Right lobe of liver (tissue), 6 donors: ENCODE results near the gene ERBB4. TPM values are rescaled to one million over a fixed set of nuclear protein-coding genes. Genes with fewer than 3 reads are reported as not detected.

ENCODE experiments used
- ATAC-seq, 4 donors: fragments of 200-7000 bp; cut with Tn5 transposase; one replicate each; pipeline ENCODE4 v1.9.1; 2020; ENCODE audit warnings: mild to moderate bottlenecking in 4 of 4, moderate library complexity in 4 of 4
- DNase-seq, 3 donors: peaks; one replicate each; pipeline ENCODE4 v3.0.0-alpha.2; 2020
- H3K27ac ChIP-seq, 3 donors: fragments of 200-600 bp; one replicate each; pipeline ENCODE4 v1.8.0; 2022
- H3K27me3 ChIP-seq, 2 donors: fragments of 200-600 bp; one replicate each; pipeline ENCODE4 v1.8.0; 2022
- H3K36me3 ChIP-seq, 4 donors: fragments of 200-600 bp; sonication (generic) in 1 of 4; one replicate each; pipeline versions ENCODE4 v1.5.1 to v1.8.0; 2017 to 2022; ENCODE audit warnings: control low read depth in 1 of 4
- H3K4me1 ChIP-seq, 4 donors: fragments of 200-600 bp; sonication (generic) in 1 of 4; one replicate each; pipeline versions ENCODE4 v1.5.1 to v1.8.0; 2017 to 2022; ENCODE audit warnings: control low read depth in 1 of 4
- H3K4me3 ChIP-seq, 3 donors: fragments of 200-600 bp; one replicate each; pipeline ENCODE4 v1.8.0; 2022
- H3K9me3 ChIP-seq, 4 donors: fragments of 200-600 bp; sonication (generic) in 1 of 4; one replicate each; pipeline versions ENCODE4 v1.5.1 to v1.8.0; 2017 to 2022; ENCODE audit warnings: control low read depth in 1 of 4
- POLR2A ChIP-seq: fragments of 450-650 bp; IDR thresholded peaks from one replicate; pipeline ENCODE4 v1.6.1; 2017; ENCODE audit warnings: antibody characterized with exemption, mild to moderate bottlenecking
- WGBS: methylation state at CpG from one replicate; pipeline ENCODE4 v1.1.6; 2018; ENCODE audit warnings: low coverage, low lambda C conversion rate; ENCODE audit not compliant: insufficient coverage; ENCODE audit errors: missing lambda C conversion rate; 5-methylcytosine and 5-hydroxymethylcytosine counted together
- intact Hi-C, 2 donors: fragments of 100-400 bp; cut with DNase I; formaldehyde crosslinking; loops; one replicate each; pipeline versions ENCODE4 v1.11.2 to v1.14.1; 2022
- total RNA-seq, 6 experiments: library from RNA; depleted of rRNA in 2 of 6; stranded (reverse); fragments of >200 nt in 2 of 6; fragmentation: NEBNext Ultra II Directional in 3 of 6; extraction: Animal tissue kit (Norgen Biotek cat#: 25700) in 3 of 6; gene quantifications; one replicate each; pipeline versions ENCODE4 v1.1.0 to v1.2.4, GENCODE V29; 2016 to 2023
- TF ChIP-seq, protein P1 (sequence below), 4 donors: fragments of 200-600 bp in 3 of 4; fragments of 450-650 bp in 1 of 4; IDR thresholded peaks; one replicate each; pipeline versions ENCODE4 v1.5.1 to v1.8.0; 2016 to 2022; ENCODE audit warnings: antibody characterized with exemption in 4 of 4, mild to moderate bottlenecking in 2 of 4
- donor health status: DM: no; HTN: yes; CAD: no.
- donor health status: DM: no; HTN: no; CAD: no.
- donor health status: DM: no; HTN: no; CAD: no.
- donor health status: DM: no; HTN: yes; CAD: no.
- donor health status: DM: no; HTN: yes; CAD: no.

The ERBB4 gene
- total RNA-seq, 6 experiments from 2014 or later, result 0.02 to 0.59 (median 0.08) TPM; not detected in 2

DNA sequence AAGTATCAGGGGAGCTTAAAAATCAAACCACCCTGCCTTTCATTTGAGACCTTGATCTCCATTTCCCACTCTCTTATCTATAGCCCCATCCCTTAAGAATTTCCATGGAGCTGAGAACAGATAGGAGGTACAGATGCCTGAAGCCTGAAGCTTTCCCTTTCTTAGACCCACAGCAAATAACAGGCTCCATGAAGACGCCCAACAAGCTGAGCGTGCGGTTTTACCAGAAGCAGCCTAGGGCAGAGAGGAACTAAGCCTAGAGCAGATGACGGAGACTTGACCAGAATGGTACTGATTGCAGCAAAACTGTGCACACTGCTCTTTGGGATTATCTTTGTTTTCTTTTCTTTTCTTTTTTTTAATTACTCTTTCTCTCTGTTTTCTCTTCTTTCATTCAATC is 1.7 kb upstream of the ERBB4 start:
- WGBS, result 83% methylated on average over 3 of the region's 4 CpGs
- Histone ChIP-seq H3K4me3 (no peak overlapping the region), H3K27ac (no peak overlapping the region), H3K4me1 (peaks cover 0 to 22% (median 4%) of the 10 kb centered on the region in 4 donors), H3K9me3 (no peaks in the 10 kb centered on the region), H3K36me3 (no peaks in the 10 kb centered on the region), H3K27me3 (peaks cover 0 to 9% of the 10 kb centered on the region in 2 donors)
- no peak for TF ChIP-seq POLR2A
- TF ChIP-seq, protein P1, sequence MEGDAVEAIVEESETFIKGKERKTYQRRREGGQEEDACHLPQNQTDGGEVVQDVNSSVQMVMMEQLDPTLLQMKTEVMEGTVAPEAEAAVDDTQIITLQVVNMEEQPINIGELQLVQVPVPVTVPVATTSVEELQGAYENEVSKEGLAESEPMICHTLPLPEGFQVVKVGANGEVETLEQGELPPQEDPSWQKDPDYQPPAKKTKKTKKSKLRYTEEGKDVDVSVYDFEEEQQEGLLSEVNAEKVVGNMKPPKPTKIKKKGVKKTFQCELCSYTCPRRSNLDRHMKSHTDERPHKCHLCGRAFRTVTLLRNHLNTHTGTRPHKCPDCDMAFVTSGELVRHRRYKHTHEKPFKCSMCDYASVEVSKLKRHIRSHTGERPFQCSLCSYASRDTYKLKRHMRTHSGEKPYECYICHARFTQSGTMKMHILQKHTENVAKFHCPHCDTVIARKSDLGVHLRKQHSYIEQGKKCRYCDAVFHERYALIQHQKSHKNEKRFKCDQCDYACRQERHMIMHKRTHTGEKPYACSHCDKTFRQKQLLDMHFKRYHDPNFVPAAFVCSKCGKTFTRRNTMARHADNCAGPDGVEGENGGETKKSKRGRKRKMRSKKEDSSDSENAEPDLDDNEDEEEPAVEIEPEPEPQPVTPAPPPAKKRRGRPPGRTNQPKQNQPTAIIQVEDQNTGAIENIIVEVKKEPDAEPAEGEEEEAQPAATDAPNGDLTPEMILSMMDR (IDR thresholded peaks at IDR 0.05), result no peak
- DNase-seq (peak in 1 of 3 donors; percentile 11), ATAC-seq (no peak)
- intact Hi-C loops, result no loop called here

DNA sequence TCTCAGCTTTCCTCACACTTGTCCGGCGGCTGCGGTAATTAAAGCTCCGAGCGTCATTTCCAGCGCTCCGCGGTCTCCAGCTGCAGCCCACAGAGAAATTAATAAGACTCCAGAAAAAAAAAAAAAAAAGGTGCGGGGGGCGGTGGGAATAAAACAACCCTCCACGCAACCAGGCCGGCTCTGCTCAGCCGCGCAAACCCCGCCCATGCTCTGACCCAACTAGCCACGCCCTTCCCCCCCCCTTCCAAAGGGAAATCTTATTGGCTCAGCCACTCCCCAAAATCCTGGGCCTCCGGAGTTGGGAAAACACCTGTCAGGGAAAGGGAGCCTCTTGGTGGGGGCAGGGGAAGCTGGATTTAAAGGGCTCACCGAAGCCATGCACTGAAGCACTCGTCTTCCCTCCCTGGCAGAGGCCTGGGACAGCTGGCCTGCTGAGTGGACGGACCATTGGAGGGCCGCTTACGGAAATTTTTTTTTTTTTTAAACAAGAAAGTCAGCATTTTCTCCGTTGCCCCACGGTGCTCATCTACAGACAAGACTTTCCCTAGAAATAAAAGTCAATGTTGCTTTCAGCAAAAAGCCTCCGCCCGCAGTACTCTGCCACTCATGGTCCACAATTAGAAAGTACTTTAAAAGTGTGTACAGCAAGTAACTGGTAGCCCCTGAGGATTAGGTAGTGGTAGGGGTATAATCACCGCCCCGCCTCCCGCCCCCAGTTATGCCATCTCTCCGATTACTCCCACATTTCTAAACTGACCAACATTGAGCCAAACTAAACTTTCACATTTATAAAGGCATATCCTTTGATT is 674 bp upstream of the ERBB4 start:
- WGBS, result 31% methylated on average over 26 of the region's 30 CpGs
- Histone ChIP-seq H3K4me3 (peak overlapping the region; percentile 31 to 53 (median 51)), H3K27me3 (peaks cover 0 to 9% of the 10 kb centered on the region in 2 donors), H3K36me3 (no peaks in the 10 kb centered on the region), H3K4me1 (peaks cover 0 to 22% (median 4%) of the 10 kb centered on the region in 4 donors), H3K27ac (no peak overlapping the region), H3K9me3 (no peaks in the 10 kb centered on the region)
- ATAC-seq, result peak; percentile 60 to 76 (median 70)
- intact Hi-C loops, result no loop called here
- no peak for TF ChIP-seq POLR2A
- TF ChIP-seq, protein P1 (IDR thresholded peaks at IDR 0.05), result no peak
- peak; percentile 34 to 65 (median 44) for DNase-seq

DNA sequence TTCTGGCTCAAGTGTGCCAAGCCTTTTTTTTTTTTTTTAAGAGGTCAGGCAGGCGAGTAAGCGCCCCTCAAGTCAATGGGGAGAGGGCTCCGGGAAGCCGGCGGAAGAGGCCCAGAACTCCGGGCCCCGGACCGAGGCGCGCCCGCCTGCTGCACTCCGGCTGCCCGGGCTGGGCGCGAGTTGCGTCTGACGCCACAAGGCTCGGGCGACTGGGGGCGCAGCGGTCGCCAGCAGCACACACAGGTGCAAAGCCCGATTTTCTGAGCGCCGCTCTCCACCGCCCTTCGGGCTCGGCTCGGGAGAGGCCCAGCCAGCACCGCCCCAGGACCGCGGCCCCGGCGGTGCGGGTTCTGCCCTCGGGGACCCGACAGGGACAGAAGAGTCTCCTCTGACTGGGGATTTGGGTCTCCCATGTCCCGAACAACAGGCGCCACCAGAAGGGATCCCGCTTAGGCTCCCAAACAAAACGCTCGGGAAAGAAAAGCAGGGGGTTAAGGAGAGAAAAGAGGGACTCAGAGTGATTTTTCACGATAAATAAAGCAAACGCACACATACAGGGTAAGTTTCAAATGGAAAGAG is 787 bp downstream of the ERBB4 start:
- WGBS, result 4% methylated on average over 15 of the region's 44 CpGs
- Histone ChIP-seq H3K4me1 (peaks cover 0 to 22% (median 4%) of the 10 kb centered on the region in 4 donors), H3K36me3 (no peaks in the 10 kb centered on the region), H3K27me3 (peaks cover 0 to 9% of the 10 kb centered on the region in 2 donors), H3K9me3 (no peaks in the 10 kb centered on the region), H3K4me3 (peak overlapping the region; percentile 31 to 53 (median 51)), H3K27ac (no peak overlapping the region)
- DNase-seq (peak; percentile 27 to 52 (median 47)), ATAC-seq (peak; percentile 30 to 66 (median 54))
- no peak for TF ChIP-seq POLR2A
- TF ChIP-seq, protein P1 (IDR thresholded peaks at IDR 0.05), result no peak
- intact Hi-C loops, result no loop called here

DNA sequence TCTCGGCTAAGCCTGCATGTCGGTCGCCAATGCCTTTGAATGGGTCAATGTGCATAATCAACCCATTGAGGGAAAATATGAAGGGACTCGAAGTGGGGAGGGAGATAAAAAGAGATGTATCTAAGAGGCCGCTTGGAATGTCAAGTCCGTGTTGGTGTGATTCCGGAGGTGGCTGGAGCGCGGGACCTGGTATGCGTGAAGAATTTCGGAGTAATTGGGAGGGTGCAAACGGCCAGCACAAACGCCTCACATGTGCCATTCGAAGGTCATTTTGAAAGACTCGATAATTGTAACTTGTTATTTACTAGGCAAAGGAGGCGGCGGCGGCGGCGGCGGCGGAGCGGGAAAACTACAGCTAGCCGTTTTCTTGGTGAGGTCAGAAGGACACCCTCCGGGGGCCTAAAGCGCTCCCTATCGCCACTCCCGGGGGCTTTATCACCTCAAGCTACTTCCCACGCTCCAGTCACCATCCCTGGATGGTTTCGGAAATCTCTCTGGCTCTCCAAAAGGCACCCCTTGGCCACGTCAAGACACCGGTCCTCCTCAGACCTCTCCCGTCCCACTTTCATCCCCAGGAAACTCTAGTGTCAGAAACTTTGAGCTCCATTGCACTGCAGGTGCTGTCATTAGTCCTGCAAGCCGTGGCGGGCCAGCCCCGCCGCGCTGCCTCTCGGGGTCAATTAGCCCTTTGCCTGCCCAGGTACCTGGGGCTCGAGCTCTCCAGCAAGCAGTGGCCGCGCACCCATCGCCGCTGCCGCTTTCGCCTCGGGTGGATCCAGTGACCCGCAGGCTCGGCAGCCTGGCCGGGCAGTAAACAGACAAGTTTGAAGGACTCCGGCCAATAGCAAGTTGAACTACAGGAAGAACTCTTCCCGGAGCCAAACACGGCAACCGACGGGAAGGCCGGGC is 1.5 kb downstream of the ERBB4 start:
- WGBS, result 2% methylated on average over 29 of the region's 56 CpGs
- peaks cover 0 to 22% (median 4%) of the 10 kb centered on the region in 4 donors for H3K4me1 ChIP-seq
- intact Hi-C loops, result no loop called here
- no peak for TF ChIP-seq POLR2A
- TF ChIP-seq, protein P1 (IDR thresholded peaks at IDR 0.05), result no peak
- H3K27ac ChIP-seq, result no peak overlapping the region
- ATAC-seq (peak; percentile 79 to 88 (median 80)), DNase-seq (peak; percentile 50 to 64 (median 58))
- no peaks in the 10 kb centered on the region for H3K36me3 ChIP-seq
- peak overlapping the region; percentile 31 to 53 (median 51) for H3K4me3 ChIP-seq
- peaks cover 0 to 9% of the 10 kb centered on the region in 2 donors for H3K27me3 ChIP-seq
- H3K9me3 ChIP-seq, result no peaks in the 10 kb centered on the region
